Mesenchymal stem cell (in vitro differentiated cells and primary cell): ENCODE data around the gene PFDN6.
A peak's percentile ranks its signal among the peaks of the same experiment; 100 is the strongest.

ENCODE experiments used
- DNase-seq: peaks from one replicate; pipeline ENCODE4 v3.0.0-alpha.2; 2013
- H2AFZ ChIP-seq: one replicate; pipeline ENCODE4 v1.6.1; 2013; ENCODE audit warnings: low read depth, mild to moderate bottlenecking, control low read depth, inconsistent platforms, low read length, moderate library complexity
- H2AK5ac ChIP-seq: 2 replicates; pipeline ENCODE4 v1.6.1; 2013; ENCODE audit warnings: low read length, moderate library complexity, mild to moderate bottlenecking, inconsistent platforms; ENCODE audit not compliant: severe bottlenecking
- H2BK120ac ChIP-seq: one replicate; pipeline ENCODE4 v1.6.1; 2013; ENCODE audit warnings: low read depth, mild to moderate bottlenecking, inconsistent platforms, low read length, moderate library complexity
- H2BK12ac ChIP-seq, 2 experiments: one replicate each; pipeline ENCODE4 v1.6.1; 2013; ENCODE audit warnings: inconsistent platforms in 2 of 2, low read length in 2 of 2, mild to moderate bottlenecking in 2 of 2, moderate library complexity in 2 of 2, control low read depth in 1 of 2
- H2BK15ac ChIP-seq: one replicate; pipeline ENCODE4 v1.6.1; 2013; ENCODE audit warnings: mild to moderate bottlenecking, low read depth, inconsistent platforms; ENCODE audit not compliant: poor library complexity, severe bottlenecking
- H2BK5ac ChIP-seq: 2 replicates; pipeline ENCODE4 v1.6.1; 2013; ENCODE audit warnings: low read depth, mild to moderate bottlenecking, low read length, control low read depth, inconsistent platforms; ENCODE audit not compliant: poor library complexity, severe bottlenecking
- H3K14ac ChIP-seq, 2 experiments: one replicate each; pipeline ENCODE4 v1.6.1; 2013; ENCODE audit warnings: inconsistent platforms in 2 of 2, low read length in 2 of 2, control low read depth in 1 of 2, mild to moderate bottlenecking in 1 of 2, moderate library complexity in 1 of 2
- H3K18ac ChIP-seq, 2 experiments: one replicate each; pipeline ENCODE4 v1.6.1; 2013; ENCODE audit warnings: inconsistent platforms in 2 of 2, low read length in 2 of 2, control low read depth in 1 of 2, low read depth in 1 of 2, mild to moderate bottlenecking in 1 of 2
- H3K23ac ChIP-seq, 2 experiments: one replicate each; pipeline ENCODE4 v1.6.1; 2013; ENCODE audit warnings: inconsistent platforms in 2 of 2, low read length in 2 of 2, mild to moderate bottlenecking in 2 of 2, moderate library complexity in 2 of 2, control low read depth in 1 of 2
- H3K27ac ChIP-seq: 2 replicates; pipeline ENCODE4 v1.5.1; 2013; ENCODE audit warnings: mild to moderate bottlenecking, moderate library complexity, low read length, control low read depth, inconsistent platforms; ENCODE audit not compliant: poor library complexity, severe bottlenecking
- H3K27me3 ChIP-seq, 2 experiments: 2 replicates each; pipeline versions ENCODE4 v1.6.1 to v1.7.0; 2013; ENCODE audit warnings: low read length in 2 of 2, mild to moderate bottlenecking in 2 of 2, moderate library complexity in 2 of 2, control low read depth in 1 of 2, inconsistent platforms in 1 of 2; ENCODE audit not compliant: control insufficient read depth in 1 of 2, insufficient read depth in 1 of 2
- H3K36me3 ChIP-seq, 2 experiments: 2 replicates each; pipeline versions ENCODE4 v1.6.1 to v1.7.0; 2013; ENCODE audit warnings: low read length in 2 of 2, control low read depth in 1 of 2, inconsistent platforms in 1 of 2, low read depth in 1 of 2, mild to moderate bottlenecking in 1 of 2; ENCODE audit not compliant: insufficient read depth in 2 of 2, control insufficient read depth in 1 of 2
- H3K4ac ChIP-seq, 2 experiments: one replicate each; pipeline ENCODE4 v1.6.1; 2013; ENCODE audit warnings: inconsistent platforms in 2 of 2, low read length in 2 of 2, mild to moderate bottlenecking in 2 of 2, moderate library complexity in 2 of 2, control low read depth in 1 of 2, low read depth in 1 of 2
- H3K4me1 ChIP-seq: 2 replicates; pipeline ENCODE4 v1.6.1; 2013; ENCODE audit warnings: low read depth, low read length, control low read depth; ENCODE audit not compliant: control insufficient read depth, insufficient read depth
- H3K4me2 ChIP-seq: 2 replicates; pipeline ENCODE4 v1.6.1; 2013; ENCODE audit warnings: low read length, mild to moderate bottlenecking, inconsistent platforms; ENCODE audit not compliant: poor library complexity, severe bottlenecking
- H3K4me3 ChIP-seq, 2 experiments: 2 replicates each; pipeline versions ENCODE4 v1.5.1 to v1.7.0; 2013; ENCODE audit warnings: low read length in 2 of 2, mild to moderate bottlenecking in 2 of 2, control low read depth in 1 of 2, low read depth in 1 of 2; ENCODE audit not compliant: insufficient read depth in 1 of 2
- H3K79me1 ChIP-seq: replicated peaks from 2 replicates; pipeline ENCODE4 v1.6.1; 2013; ENCODE audit warnings: mild to moderate bottlenecking, control low read depth, low read length, inconsistent platforms; ENCODE audit not compliant: poor library complexity, severe bottlenecking
- H3K9ac ChIP-seq: 2 replicates; pipeline ENCODE4 v1.7.0; 2013; ENCODE audit warnings: mild to moderate bottlenecking, low read length, moderate library complexity
- H3K9me3 ChIP-seq: 2 replicates; pipeline ENCODE4 v1.7.0; 2013; ENCODE audit warnings: mild to moderate bottlenecking, low read length; ENCODE audit not compliant: control insufficient read depth
- H4K8ac ChIP-seq: one replicate; pipeline ENCODE4 v1.6.1; 2013; ENCODE audit warnings: inconsistent platforms, mild to moderate bottlenecking, low read length, moderate library complexity
- H4K91ac ChIP-seq: one replicate; pipeline ENCODE4 v1.6.1; 2013; ENCODE audit warnings: mild to moderate bottlenecking, low read length, inconsistent platforms
- WGBS: methylation state at CpG from one replicate; pipeline ENCODE4 v1.1.7; 2013; ENCODE audit warnings: mixed read lengths; 5-methylcytosine and 5-hydroxymethylcytosine counted together

The PFDN6 gene

DNA sequence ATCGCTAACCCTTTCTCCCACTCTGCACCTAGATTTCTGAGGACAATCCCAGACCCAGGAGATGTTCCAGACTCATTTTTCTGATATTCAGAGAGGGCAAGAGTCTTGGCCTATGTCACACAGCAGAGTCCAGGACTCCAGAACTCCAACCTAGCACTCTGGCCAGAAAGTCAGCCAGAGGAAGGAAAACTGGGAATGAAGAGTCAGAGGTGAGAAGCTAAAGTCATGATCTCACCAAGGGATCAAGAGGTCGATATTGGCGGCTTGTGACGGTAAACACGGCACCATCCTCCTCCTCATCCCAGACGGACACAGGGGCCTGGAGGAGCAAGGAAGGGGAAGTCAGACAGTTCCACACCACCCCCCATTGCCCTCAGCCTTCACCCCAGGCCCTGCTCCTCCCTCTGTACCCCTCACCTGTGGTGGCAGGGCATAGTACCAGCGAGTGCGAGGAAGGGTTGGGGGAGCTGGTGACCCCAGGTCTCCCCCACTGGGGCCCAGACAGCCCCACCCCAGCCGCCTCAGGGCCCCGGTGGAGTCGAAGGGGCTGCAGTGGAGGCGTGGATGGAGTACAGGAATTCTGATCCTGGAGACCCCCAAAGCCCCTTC, 7.5 kb downstream of the PFDN6 start:
- no peak overlapping the region for H3K14ac ChIP-seq
- no peak overlapping the region for H3K27ac ChIP-seq
- H2BK15ac ChIP-seq = peak overlapping the region; percentile 60
- H2BK5ac ChIP-seq = no peak overlapping the region
- peak overlapping the region in 1 of 2 experiments; percentile 89 for H3K4me3 ChIP-seq
- peak overlapping the region; percentile 99 for H3K9ac ChIP-seq
- no peak overlapping the region for H2BK120ac ChIP-seq
- no peak overlapping the region for H2AFZ ChIP-seq
- no peak overlapping the region for H2AK5ac ChIP-seq
- H3K4me2 ChIP-seq = peak overlapping the region; percentile 93
- H3K9me3 ChIP-seq = no peaks in the 10 kb centered on the region
- peaks cover 18% of the 10 kb centered on the region for H3K4me1 ChIP-seq
- peak overlapping the region; percentile 19 for H4K8ac ChIP-seq
- DNase-seq = no peak
- H4K91ac ChIP-seq = peak overlapping the region; percentile 55
- no peaks in the 10 kb centered on the region for H3K27me3 ChIP-seq
- WGBS = 42% methylated on average over 2 of the region's 12 CpGs
- H2BK12ac ChIP-seq = peak overlapping the region in 1 of 2 experiments; percentile 20
- peaks cover 36% of the 10 kb centered on the region for H3K79me1 ChIP-seq
- peak overlapping the region in 1 of 2 experiments; percentile 15 for H3K18ac ChIP-seq
- peaks cover 37 to 55% of the 10 kb centered on the region in 2 experiments for H3K36me3 ChIP-seq
- H3K4ac ChIP-seq = peak overlapping the region; percentile 14 to 83
- no peak overlapping the region for H3K23ac ChIP-seq

DNA sequence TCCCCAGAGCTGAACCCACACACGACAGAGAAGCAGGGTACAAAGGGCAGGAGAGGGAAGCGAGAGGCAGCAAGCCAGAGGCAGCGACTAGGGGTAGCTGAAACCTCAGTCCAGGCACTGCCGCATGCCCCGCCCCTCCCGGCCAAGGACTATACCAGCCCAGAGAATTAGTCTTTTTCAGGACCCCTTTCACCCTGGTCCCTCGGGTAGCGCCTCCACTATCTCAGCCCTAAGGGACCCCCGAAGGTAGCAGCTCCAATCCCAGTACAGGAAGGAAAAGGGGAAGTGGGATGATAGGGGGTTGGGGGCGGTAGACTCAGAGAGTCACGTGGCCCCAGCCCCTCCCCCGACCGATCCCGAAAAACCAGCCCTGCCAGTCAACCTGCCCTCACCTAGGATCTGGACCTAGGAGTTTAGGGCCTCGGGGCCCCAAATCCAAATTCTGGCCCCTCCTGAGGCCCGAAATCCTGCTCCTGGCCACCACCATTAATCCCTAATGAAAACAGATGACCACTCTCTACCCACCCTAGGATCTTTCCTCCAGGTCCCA, 8.1 kb downstream of the PFDN6 start:
- Histone ChIP-seq H3K36me3 (peaks cover 34 to 52% of the 10 kb centered on the region in 2 experiments), H2AFZ (no peak overlapping the region), H2BK12ac (no peak overlapping the region), H3K4me3 (peak overlapping the region; percentile 48 to 89), H3K14ac (no peak overlapping the region), H2BK120ac (no peak overlapping the region), H4K8ac (peak overlapping the region; percentile 19), H3K9ac (peak overlapping the region; percentile 99), H3K9me3 (no peaks in the 10 kb centered on the region), H3K18ac (peak overlapping the region in 1 of 2 experiments; percentile 15), H3K4me2 (peak overlapping the region; percentile 93), H3K23ac (no peak overlapping the region), H3K79me1 (peaks cover 34% of the 10 kb centered on the region), H3K4me1 (peaks cover 18% of the 10 kb centered on the region), H2BK15ac (peak overlapping the region; percentile 60), H3K27me3 (no peaks in the 10 kb centered on the region), H2BK5ac (no peak overlapping the region), H4K91ac (no peak overlapping the region), H3K4ac (peak overlapping the region; percentile 14 to 83), H2AK5ac (no peak overlapping the region), H3K27ac (no peak overlapping the region)
- DNase-seq = no peak
- 7% methylated on average over 7 of the region's 16 CpGs for WGBS

DNA sequence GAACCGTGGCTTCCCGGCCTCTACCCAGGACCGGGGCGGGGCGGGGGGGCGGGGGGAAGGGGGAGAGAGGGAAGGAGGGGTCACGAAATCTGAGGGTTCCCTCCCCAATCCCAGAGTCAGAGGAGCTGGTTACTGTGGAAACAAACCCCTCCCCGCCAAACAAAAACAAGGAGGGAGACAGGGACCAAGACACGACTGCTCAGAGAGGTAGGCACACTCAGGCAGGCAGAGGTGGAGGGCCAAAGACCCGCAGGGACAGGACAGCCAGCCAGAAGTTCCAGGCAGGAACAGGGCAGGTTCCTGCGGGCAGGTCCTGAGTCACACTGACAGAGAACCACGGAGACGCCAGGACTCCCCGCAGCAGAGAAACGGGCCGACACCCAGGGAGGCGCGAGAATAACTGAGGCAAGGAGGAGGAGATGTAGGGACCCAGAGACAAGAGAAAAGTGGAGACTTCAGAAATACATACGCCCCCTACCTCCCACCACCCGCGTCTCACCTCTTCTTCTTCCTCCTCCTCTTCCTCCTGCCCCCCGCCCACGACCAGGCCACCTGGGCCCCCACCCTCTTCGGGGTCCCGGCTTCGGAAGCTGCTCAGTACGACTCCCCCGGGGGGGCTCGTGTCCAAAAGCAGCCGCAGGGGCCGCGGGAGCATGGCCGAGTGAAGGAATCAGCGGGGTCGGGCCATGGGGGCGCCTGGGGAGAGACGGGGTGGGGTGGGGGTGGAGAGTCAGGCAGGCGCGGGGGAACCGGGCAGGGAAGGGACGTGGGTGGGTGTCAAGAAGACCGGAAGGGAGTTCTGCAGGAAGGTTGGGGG, 8.8 kb downstream of the PFDN6 start:
- peak overlapping the region; percentile 35 for H4K8ac ChIP-seq
- H4K91ac ChIP-seq = peak overlapping the region; percentile 79
- H3K27me3 ChIP-seq = no peaks in the 10 kb centered on the region
- H2BK5ac ChIP-seq = no peak overlapping the region
- H3K4me2 ChIP-seq = peak overlapping the region; percentile 93
- peak overlapping the region in 1 of 2 experiments; percentile 70 for H3K23ac ChIP-seq
- peak overlapping the region; percentile 89 for H2BK120ac ChIP-seq
- peak overlapping the region; percentile 19 to 41 for H3K4ac ChIP-seq
- H3K9me3 ChIP-seq = no peaks in the 10 kb centered on the region
- peak overlapping the region; percentile 79 to 89 for H3K4me3 ChIP-seq
- peak overlapping the region; percentile 99 for H3K9ac ChIP-seq
- H2AK5ac ChIP-seq = no peak overlapping the region
- H3K36me3 ChIP-seq = peaks cover 33 to 46% of the 10 kb centered on the region in 2 experiments
- peaks cover 32% of the 10 kb centered on the region for H3K79me1 ChIP-seq
- no peak overlapping the region for H2AFZ ChIP-seq
- H3K18ac ChIP-seq = peak overlapping the region; percentile 91 to 94
- peaks cover 17% of the 10 kb centered on the region for H3K4me1 ChIP-seq
- H2BK15ac ChIP-seq = peak overlapping the region; percentile 92
- peak overlapping the region; percentile 33 for H3K27ac ChIP-seq
- peak; percentile 96 for DNase-seq
- peak overlapping the region; percentile 59 to 96 for H3K14ac ChIP-seq
- H2BK12ac ChIP-seq = peak overlapping the region in 1 of 2 experiments; percentile 43
- WGBS = under 1% methylated on average over 28 of the region's 42 CpGs
